Mesodermal cell (in vitro differentiated cells): Measurements from ENCODE around the gene FKBP4. TPM values are rescaled to one million over a fixed set of nuclear protein-coding genes. Genes with fewer than 3 reads are reported as not detected.
A peak's percentile ranks its signal among the peaks of the same experiment; 100 is the strongest.

Experiments
- H3K27ac ChIP-seq: 2 replicates; pipeline ENCODE4 v1.7.0; 2013; ENCODE audit warnings: mild to moderate bottlenecking, low read depth, low read length, moderate library complexity; ENCODE audit not compliant: severe bottlenecking
- H3K36me3 ChIP-seq: 2 replicates; pipeline ENCODE4 v1.7.1; 2013; ENCODE audit warnings: mild to moderate bottlenecking, low read length, moderate library complexity; ENCODE audit not compliant: control insufficient read depth, insufficient read depth
- H3K4me1 ChIP-seq: one replicate; pipeline ENCODE4 v1.7.1; 2013; ENCODE audit warnings: mild to moderate bottlenecking, low read length; ENCODE audit not compliant: insufficient read depth, control insufficient read depth, poor library complexity, severe bottlenecking
- H3K4me3 ChIP-seq: 2 replicates; pipeline ENCODE4 v1.7.0; 2013; ENCODE audit warnings: low read length, control low read depth, mild to moderate bottlenecking; ENCODE audit not compliant: insufficient read depth, poor library complexity, severe bottlenecking; ENCODE audit errors: extremely low read depth
- H3K9me3 ChIP-seq: 2 replicates; pipeline ENCODE4 v1.7.1; 2013; ENCODE audit warnings: mild to moderate bottlenecking, low read length, moderate library complexity; ENCODE audit not compliant: control insufficient read depth
- WGBS, 2 experiments: methylation state at CpG; one replicate each; pipeline ENCODE4 v1.1.5; 2013; ENCODE audit warnings: missing lambda C conversion rate in 2 of 2; ENCODE audit not compliant: insufficient coverage in 2 of 2; 5-methylcytosine and 5-hydroxymethylcytosine counted together
- polyA plus RNA-seq, 2 experiments: library from polyadenylated mRNA; stranded (reverse); fragments of 50-300 nt; gene quantifications; one replicate each; pipeline ENCODE4 v1.2.3, GENCODE V29; 2013

The FKBP4 gene, protein sequence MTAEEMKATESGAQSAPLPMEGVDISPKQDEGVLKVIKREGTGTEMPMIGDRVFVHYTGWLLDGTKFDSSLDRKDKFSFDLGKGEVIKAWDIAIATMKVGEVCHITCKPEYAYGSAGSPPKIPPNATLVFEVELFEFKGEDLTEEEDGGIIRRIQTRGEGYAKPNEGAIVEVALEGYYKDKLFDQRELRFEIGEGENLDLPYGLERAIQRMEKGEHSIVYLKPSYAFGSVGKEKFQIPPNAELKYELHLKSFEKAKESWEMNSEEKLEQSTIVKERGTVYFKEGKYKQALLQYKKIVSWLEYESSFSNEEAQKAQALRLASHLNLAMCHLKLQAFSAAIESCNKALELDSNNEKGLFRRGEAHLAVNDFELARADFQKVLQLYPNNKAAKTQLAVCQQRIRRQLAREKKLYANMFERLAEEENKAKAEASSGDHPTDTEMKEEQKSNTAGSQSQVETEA
- polyA plus RNA-seq (2013, experiment 1 of 2): 81.4 TPM
- 73.0 TPM for polyA plus RNA-seq (2013, experiment 2 of 2)

DNA sequence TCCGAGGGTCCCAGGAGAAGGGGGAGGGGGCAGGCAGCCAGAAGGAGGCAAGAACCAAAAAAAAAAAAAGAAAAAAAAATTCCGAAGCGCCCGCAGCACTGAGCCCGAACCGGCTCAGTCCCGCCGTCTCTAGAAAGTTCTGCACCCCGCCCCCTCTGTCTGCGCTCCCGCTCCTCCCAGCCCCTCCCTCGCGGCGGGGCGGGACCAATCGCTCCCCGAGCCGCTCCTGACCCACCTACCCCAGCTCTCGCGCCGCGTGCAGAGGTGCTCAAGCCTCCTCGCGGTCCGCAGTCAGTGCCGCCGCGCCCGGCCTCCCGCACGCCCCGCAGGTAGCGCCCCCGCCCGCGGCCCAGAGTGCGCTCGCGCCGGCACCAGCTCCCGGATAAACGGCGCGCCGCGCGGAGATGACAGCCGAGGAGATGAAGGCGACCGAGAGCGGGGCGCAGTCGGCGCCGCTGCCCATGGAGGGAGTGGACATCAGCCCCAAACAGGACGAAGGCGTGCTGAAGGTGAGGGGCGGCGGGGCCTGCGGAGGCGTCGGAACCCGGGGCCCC, at the start of gene FKBP4:
FKBP4 (plus strand) TSS at position 235 of the 554 bp plus-strand sequence; CDS start at position 405, 170 bp downstream.
- Histone ChIP-seq H3K4me3 (peak within 1 kb of the TSS; percentile 61), H3K9me3 (no peaks in the 10 kb centered on the region), H3K36me3 (peaks cover 36% of the 10 kb centered on the region), H3K27ac (peak within 1 kb of the TSS; percentile 24), H3K4me1 (no peaks in the 10 kb centered on the region)
- 0% methylated on average over 45 to 53 of the region's 63 CpGs for WGBS, 2 experiments

DNA sequence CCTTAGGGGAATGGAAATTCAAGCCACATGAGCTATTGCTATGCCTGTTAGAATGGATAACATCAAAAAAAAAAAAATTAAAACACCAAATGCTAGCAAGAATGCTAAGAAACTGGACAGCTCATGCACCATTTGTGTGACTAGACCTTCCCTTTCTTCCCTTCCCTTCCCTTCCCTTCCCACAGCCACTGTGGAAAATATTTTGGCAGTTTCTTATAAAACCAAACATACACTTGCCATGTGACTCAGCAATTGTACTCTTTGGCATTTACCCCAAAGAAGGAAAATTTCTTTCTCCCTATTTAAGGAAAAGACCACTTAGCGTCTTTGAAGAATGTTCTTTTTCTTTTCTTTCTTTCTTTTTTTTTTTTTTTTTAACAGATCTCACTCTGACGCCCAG, 49.1 kb upstream of the FKBP4 start:
- 84 to 90% methylated on average over 2 of the region's 2 CpGs for WGBS, 2 experiments
- Histone ChIP-seq H3K27ac (no peak overlapping the region), H3K9me3 (no peaks in the 10 kb centered on the region), H3K36me3 (no peaks in the 10 kb centered on the region), H3K4me1 (no peaks in the 10 kb centered on the region), H3K4me3 (no peak overlapping the region)

DNA sequence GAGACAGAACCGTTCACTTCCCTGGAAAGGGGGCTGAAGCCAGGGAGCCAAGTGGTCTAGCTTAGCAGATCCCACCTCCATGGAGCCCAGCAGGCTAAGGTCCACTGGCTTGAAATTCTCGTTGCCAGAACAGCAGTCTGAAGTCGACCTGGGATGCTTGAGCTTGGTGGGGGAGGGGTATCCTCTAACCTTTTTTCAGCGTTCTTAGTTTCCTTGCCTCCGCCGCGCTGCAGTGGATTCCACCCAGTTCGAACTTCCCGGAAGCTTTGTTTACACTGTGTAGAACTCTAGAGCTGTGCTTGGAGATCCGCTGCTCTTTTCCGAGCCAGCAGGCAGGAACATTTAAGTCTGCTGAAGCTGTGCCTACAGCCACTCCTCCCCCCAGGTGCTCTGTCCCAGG, 45.2 kb upstream of the FKBP4 start:
- Histone ChIP-seq H3K4me3 (no peak overlapping the region), H3K4me1 (no peaks in the 10 kb centered on the region), H3K36me3 (no peaks in the 10 kb centered on the region), H3K9me3 (no peaks in the 10 kb centered on the region), H3K27ac (no peak overlapping the region)
- 61 to 67% methylated on average over 6 to 9 of the region's 11 CpGs for WGBS, 2 experiments

DNA sequence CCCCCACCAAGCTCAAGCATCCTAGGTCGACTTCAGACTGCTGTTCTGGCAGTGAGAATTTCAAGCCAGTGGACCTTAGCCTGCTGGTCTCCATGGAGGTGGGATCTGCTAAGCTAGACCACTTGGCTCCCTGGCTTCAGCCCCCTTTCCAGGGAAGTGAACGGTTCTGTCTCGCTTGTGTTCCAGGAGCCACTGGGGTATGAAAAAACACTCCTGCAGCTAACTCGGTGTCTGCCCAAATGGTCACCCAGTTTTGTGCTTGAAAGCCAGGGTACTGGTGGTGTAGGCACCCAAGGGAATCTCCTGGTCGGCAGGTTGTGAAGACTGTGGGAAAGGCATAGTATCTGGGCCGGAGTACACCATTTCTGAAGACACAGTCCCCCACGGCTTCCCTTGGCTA, 44.6 kb upstream of the FKBP4 start:
- no peaks in the 10 kb centered on the region for H3K4me1 ChIP-seq
- no peak overlapping the region for H3K4me3 ChIP-seq
- no peaks in the 10 kb centered on the region for H3K36me3 ChIP-seq
- 61 to 68% methylated on average over 7 of the region's 7 CpGs for WGBS, 2 experiments
- H3K27ac ChIP-seq: no peak overlapping the region
- no peaks in the 10 kb centered on the region for H3K9me3 ChIP-seq

DNA sequence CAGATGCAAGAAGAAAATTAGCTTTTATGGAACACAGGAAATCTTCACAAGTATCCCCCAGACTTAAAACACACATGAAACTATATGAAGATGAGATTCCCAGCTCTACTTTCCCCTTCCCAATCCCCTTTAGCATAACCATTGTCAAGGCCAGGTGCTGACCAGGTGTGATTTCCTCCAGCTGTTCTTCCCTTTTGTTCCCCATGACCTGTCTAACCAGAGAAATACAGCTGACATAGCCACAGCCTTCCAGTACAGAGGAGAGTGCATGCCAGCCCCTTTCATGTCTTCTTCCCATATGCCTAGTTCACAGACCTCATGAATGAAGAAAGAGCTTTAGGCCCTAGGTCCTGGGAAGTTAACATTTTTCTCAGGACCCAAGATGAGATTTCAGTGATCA, 43.5 kb upstream of the FKBP4 start:
- H3K4me3 ChIP-seq: no peak overlapping the region
- H3K9me3 ChIP-seq: no peaks in the 10 kb centered on the region
- no peaks in the 10 kb centered on the region for H3K4me1 ChIP-seq
- H3K36me3 ChIP-seq: no peaks in the 10 kb centered on the region
- no peak overlapping the region for H3K27ac ChIP-seq

DNA sequence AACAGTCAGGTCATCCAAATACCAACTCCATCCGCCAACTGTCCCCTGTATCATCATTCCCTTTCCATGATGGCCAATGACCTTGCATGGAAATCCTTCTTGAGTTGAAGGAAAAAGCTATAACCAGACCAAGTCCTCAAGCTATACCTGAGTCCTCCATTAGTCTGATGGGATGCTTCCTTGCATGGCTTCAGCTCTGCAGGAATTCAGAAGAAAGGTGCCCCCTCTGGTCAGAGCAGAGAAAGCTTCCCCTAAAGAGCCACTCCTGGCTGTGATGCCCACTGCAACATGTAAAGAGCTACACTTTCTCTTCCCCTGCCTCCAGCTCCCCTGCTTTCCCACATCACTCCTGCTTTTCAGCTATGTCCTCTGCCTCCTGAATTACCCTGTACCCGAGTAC, 43.1 kb upstream of the FKBP4 start:
- 41 to 51% methylated on average over 2 of the region's 2 CpGs for WGBS, 2 experiments
- H3K36me3 ChIP-seq: no peaks in the 10 kb centered on the region

DNA sequence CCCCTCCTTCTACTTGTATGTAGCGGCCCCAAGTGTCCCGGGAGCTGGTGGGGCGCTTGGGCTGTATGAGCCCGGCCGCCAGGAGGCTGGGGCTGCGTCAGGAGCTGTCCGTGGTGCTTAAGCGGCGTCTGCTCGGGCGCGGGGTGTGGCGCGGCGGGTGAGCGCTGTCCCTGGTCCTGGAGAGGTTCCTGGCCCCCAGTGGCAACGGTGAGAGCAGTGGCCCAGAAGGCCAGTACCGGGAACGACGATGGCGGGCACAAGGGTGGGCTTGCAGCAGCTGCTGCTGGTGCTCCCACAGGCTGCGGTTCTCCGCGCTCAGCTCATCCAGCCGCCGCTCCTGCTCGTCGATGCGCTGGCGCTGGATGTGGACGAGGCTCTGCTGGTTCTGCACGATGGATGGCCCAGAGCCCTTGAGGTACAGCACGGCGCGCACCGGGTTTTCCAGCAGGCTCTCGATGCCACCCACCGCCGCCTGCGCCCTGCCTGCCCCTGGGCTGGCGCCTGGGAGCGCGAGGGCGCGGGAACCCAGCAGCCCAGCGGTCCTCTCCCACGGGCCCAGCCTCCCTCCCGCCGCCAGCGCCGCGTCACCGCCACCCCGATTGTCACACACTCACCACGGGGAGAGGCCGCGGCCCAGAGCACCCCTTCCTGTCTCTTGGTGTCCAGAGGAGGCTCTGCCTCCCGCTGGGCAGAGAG, 41.9 kb upstream of the FKBP4 start:
- no peaks in the 10 kb centered on the region for H3K4me1 ChIP-seq
- H3K9me3 ChIP-seq: no peaks in the 10 kb centered on the region
- no peak overlapping the region for H3K27ac ChIP-seq
- H3K36me3 ChIP-seq: no peaks in the 10 kb centered on the region
- 18 to 23% methylated on average over 48 of the region's 58 CpGs for WGBS, 2 experiments
- no peak overlapping the region for H3K4me3 ChIP-seq

More for the DNA sequence above, 43.1 kb upstream of the FKBP4 start:
- H3K4me1 ChIP-seq: no peaks in the 10 kb centered on the region
- no peaks in the 10 kb centered on the region for H3K9me3 ChIP-seq
- H3K4me3 ChIP-seq: no peak overlapping the region
- H3K27ac ChIP-seq: no peak overlapping the region

DNA sequence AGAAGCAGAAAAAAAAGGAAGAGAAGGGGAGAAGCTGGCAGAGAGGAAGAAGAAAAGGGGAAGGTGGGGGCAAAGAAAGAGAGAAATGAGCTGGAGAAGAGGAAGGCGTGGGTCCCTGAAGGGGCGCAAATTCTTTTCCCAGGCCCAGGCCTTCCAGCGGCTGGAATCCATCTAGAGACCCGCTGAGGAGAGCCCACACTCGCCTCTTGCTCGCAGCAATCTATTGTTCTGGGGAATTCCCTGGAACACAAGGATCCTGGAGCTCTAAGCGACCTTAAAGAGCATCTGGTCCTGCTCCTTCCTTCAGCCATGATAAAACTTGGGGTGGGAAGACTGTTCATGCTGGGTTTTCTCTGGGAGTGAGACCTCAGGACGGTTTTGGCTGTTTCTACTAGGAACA, 41.2 kb upstream of the FKBP4 start:
- no peaks in the 10 kb centered on the region for H3K36me3 ChIP-seq
- no peak overlapping the region for H3K4me3 ChIP-seq
- no peak overlapping the region for H3K27ac ChIP-seq
- WGBS, 2 experiments: 35 to 56% methylated on average over 6 to 8 of the region's 8 CpGs
- H3K4me1 ChIP-seq: no peaks in the 10 kb centered on the region
- no peaks in the 10 kb centered on the region for H3K9me3 ChIP-seq

DNA sequence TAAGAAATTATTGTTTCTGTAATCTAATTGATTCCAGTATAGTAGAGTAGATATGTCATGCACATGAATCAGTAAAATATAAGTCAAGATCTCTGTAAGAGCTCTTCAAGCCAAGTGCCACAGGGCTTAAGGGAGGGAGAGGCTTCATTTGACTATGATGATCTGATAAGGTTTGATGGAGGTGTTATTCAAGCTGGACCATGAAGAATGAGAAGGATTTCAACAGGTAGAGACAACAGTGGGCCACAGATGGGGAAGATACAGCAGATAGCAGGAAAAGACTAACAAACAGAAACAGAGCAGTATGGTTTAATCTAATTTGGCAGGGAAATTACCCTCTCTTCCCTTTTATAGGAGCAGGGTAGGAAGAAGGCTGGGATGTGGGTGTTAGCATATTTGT, 40.6 kb upstream of the FKBP4 start:
- no peaks in the 10 kb centered on the region for H3K36me3 ChIP-seq
- no peaks in the 10 kb centered on the region for H3K4me1 ChIP-seq
- H3K4me3 ChIP-seq: no peak overlapping the region
- H3K9me3 ChIP-seq: no peaks in the 10 kb centered on the region
- no peak overlapping the region for H3K27ac ChIP-seq

DNA sequence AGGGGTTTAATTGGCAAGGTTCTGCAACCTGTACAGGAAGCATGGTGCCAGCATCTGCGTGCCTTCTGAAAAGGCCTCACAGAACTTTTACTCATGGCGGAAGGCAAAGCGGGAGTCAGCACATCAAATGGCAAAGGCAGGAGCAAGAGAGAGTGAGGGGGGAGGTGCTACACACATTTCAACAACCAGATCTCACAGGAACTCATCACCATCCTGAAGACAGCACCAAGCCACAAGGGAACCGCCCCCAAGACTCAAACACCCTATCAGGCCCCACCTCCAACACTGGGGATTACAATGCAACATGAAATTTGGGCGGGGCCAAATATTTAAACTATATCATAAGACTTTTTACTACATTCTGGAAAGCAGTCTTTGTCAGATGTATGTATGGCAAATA, 38.0 kb upstream of the FKBP4 start:
- Histone ChIP-seq H3K4me1 (no peaks in the 10 kb centered on the region), H3K9me3 (no peaks in the 10 kb centered on the region), H3K4me3 (no peak overlapping the region), H3K27ac (no peak overlapping the region), H3K36me3 (no peaks in the 10 kb centered on the region)
- 79 to 90% methylated on average over 1 to 3 of the region's 5 CpGs for WGBS, 2 experiments

DNA sequence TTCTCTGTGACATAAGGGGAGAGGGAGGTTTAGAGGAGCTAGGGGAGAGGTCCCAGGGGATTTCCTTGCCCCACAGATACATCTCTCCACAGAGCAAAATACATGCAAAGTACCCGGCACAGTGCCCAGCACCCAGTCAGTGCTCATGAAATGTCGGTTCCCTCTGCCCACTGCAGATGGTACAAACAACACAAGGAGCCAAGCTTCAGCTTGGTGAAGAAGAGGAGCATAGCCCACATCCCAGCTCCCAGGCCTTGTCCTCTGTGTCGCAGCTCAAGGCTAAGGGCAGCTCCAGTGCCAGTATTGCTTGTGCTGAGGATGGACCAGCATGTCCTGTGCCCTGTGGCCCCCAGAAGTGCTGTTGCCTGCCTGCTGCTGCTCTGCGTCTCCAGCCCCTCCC, 35.0 kb upstream of the FKBP4 start:
- H3K27ac ChIP-seq: no peak overlapping the region
- H3K4me3 ChIP-seq: no peak overlapping the region
- 70 to 79% methylated on average over 3 to 4 of the region's 4 CpGs for WGBS, 2 experiments
- H3K36me3 ChIP-seq: no peaks in the 10 kb centered on the region
- no peaks in the 10 kb centered on the region for H3K9me3 ChIP-seq
- no peaks in the 10 kb centered on the region for H3K4me1 ChIP-seq
